GM18870 (cell line): ENCODE results near the gene ATP6V0B.

ENCODE experiments used
- ATAC-seq: cut with Tn5 transposase; IDR thresholded peaks from one replicate; pipeline ENCODE4 v1.9.1; 2021; ENCODE audit warnings: moderate library complexity; ENCODE audit not compliant: unreplicated experiment

The ATP6V0B gene

DNA sequence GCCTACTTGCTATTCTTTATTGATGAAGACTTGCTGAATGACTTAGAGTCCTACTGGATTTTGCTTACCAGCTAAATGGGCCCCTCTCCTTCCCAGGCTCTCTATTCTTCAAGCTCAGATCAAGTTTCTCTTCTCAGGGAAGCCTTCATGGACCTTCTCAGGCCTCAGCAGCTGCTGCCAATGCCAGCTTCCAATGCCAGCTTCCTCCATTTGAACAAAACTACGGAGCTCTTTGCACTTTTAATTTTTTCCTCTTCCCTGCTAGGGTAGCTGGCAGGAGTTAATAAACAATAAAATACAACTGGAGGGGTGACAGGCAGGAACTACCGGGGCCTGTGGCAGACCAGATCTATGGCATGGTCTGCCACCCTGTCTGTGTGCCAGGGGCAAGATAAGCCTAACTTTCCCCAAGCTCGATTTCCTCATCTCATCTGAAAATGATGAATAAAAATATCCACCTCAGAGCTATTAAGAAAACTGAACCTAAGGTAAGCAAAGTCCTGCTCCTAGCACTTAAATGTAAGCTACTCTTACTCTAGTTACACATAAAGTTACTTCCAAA lies 29.0 kb upstream of the ATP6V0B start:
- no peak for ATAC-seq

DNA sequence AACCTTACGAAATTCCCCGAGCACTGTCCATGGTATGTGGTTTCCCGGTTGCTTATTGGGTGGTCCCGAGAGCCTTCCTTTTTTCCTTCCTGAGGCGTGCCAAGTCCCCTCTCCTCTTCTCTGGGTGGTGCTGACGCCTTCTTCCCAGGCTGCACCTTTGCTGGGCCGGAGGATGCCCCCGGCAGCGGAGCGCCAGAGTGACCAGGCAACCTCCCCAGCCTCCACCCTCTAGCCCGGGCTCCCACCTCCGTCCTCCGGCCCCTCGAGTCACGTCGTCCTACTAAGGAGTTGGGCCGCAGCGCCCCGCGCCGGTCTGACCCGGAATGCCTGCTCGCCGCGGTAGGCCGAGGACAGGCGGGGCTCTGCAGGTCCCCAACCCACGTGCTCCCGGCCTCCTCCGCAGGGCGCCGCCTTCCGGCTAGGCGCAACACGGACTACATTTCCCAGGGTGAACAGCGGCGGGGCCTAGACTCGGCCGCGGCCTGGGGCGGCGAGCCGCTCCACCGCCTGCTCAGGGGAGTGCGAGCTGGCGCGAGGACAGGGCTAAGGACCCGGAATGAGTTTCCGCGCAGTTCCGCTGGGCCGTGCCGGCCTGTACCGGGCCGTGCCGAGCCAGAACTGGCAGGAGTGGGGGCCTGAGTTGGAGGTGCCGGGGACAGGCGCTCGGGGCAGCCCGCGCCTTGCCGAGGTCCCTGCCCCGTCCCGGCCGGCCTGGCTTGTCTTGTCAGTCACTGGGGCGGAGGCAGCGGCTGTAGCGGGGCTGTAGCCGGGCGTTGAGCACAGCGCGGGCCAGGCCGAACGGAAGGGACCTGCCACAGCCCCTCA lies 28.3 kb upstream of the ATP6V0B start, which contains the start of gene IPO13:
Gene IPO13, plus strand, starts transcription at position 715 of the 825 bp plus-strand sequence. CDS start 651 bp downstream, outside the sequence.
- ATAC-seq = peak; percentile 80

DNA sequence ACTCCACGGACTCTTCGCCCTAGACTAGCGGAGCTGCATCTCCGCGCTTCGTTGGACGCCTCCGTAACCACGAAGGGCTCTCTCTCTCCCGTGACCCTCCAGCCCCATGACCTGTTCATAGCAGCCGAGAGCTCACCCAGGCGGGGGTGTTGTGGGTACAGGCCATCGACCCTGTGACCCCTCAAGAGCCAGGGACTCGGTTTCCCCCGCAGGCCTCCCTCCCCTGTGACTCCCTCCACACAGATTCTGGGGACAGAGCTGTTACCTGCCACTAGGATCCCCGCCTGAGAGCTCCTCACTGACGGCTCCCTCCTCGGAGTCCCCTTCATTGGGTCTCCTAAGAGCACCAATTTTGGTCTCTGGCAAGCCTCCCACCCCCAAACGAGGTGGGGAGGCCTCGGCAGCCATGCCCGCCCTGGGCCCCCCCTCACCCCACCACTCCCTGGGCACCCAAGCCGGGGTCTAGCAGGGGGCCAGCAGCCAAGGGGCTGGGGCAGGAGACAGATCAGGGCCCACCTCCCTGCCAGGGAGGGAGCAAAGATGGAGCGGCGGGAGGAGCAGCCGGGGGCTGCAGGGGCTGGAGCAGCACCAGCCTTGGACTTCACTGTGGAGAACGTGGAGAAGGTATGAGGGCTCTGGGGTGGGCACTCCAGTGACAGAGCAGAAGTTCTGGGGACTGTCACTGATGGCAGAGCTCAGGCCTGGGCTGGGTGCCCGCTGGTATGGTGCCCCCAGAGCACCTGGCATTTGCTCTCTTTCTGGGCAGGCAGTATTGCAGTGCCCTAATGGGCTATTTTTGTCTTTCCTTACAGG lies 27.5 kb upstream of the ATP6V0B start:
- ATAC-seq = no peak

DNA sequence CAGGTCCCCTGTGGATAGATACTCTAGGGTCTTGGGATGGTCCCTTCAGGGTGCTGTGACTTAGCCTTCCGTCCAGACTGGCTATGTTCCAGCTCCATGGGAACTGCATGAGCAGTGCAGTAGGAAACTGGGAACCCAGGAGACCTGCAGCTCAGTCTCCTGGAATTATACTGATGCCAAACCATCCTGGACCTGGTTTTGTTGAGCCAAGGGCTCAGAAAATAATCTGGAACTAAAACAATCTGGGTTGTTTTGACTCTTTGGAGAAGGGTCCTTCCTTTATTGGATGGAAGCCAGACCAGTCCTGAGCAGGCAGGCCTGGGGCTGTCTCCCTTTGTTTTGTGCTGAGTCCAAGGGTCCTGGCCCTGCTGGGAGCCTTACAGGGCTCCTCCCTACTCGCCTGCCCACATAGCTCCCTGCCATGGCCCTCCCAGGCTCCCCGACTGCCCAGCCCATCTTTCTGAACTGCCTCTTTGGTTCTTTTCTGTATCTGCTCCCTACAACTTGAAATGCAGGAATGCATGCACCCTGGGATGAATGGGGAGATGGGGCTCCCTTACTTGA lies 26.8 kb upstream of the ATP6V0B start:
- no peak for ATAC-seq

DNA sequence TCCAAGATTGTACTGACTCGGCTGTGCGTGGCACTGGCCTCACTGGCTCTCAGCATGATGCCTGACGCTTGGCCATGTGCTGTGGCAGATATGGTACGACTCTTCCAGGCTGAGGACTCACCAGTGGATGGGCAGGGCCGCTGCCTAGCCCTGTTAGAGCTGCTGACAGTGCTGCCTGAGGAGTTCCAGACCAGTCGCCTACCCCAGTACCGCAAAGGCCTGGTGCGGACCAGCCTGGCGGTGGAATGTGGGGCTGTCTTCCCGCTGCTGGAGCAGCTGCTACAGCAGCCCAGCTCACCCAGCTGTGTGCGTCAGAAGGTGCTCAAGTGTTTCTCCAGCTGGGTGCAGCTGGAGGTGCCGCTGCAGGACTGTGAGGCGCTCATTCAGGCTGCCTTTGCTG lies 25.1 kb upstream of the ATP6V0B start:
- ATAC-seq = no peak

DNA sequence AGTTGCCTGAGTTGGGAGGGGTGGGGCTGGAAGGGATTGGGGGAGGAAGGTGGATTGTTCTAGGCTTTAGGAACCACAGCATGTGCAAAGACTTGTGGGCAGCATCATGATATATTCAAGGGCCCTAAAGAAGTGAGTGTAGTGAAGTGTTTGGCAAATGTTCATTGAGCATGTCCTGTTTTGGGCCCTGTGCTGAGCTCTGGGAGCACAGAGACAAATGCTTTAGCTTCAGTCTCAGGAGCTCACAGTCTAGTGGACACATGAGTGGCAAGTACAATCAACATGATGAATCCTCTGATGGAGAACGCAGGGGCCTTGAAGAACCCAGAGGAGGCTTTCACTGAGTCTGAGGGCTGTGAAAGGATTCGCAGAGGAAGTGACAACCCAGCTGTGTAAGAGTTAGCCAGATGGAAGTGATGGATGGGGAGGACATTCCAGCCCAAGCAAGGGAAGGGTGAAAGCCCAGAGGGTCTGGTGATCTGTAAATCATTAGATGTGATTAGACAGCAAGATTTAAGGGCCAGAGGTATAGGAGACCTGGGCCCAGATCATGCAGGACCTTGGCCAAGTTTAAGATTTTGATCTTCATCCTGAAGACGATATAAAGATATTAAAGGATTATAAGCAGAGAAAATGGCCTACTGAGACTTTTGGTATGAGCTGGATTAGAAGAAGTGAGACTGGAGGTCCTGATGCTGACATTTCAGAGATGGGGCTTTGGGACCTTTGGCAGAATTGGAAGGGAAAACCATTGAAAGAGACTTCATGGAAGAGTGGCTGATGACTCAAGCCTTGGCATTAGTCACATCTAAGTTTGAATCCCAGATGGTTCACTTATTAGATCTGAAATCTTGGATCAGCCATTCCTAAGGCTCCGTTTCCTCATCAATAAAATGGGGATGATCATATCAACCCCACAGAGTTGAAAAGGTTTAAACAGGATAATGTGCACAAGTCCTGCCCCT lies 23.5 kb upstream of the ATP6V0B start:
- no peak for ATAC-seq

DNA sequence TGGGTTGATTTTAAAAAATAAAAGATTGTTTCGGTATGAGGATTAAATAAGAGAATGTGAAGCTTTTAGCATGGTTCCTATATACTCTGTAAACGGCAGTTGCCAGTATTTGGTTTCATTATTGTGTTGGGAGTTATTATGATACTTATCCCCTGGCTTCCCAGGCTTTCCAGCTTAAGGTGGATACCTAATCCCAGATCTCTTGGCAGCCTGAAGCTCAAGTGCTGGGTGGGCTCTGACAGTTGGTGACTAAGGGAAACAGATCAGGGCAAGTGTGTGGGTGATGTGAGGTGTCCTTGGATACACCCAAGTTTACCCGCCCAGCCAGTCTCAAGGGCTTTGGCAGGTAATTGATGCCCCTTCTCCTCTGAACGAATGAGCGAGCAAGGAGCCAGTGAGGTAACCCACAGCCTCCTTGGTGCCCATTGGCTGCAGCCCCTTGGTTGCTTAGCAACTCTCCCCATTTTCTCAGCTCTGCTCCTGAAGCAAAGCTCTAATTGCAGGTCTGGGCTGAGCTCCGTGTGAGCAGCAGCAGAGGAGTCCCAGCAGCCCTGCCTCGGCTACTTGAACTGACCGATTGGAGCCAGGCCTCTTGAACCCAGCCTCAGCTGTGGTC lies 21.9 kb upstream of the ATP6V0B start:
- ATAC-seq = no peak

DNA sequence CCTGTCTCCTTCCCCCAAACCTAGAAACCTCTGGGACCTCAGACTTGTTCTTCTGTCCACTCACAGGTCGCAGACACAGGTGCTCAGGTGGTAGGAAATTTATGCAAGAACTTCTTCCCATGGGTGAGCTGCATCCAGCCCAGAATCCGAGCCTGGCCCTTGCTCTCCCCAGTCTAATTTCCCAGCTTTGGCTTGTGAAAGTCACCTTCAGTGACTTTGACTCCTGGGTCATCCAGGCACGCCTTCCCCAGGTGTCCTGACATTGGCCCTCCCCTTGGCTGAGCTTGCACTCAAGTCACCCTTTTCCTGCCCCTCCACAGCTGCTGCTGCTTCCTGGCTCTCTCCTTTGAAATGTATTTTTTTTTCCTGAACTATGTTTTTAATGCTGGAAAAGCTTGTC lies 21.4 kb upstream of the ATP6V0B start:
- no peak for ATAC-seq

DNA sequence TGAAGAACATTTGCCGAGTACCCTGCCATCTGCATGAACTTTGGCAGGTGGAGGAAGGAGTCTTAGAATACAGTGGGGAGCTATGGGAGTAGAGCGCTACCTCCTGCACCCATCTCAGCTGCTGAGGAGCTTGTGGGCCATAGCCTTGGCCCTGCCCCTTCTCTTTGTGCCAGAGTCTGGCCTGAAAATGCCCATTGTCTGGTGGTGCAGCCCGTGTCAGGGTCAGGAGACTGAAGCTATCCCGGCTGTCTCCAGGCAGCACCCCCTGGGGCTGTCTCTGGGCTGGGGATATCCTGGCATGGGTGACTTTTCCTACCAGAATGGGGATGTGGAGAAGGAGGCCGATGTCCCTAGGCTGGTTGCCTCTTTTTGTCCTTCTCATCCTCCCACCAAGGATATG lies 20.7 kb upstream of the ATP6V0B start:
- no peak for ATAC-seq

DNA sequence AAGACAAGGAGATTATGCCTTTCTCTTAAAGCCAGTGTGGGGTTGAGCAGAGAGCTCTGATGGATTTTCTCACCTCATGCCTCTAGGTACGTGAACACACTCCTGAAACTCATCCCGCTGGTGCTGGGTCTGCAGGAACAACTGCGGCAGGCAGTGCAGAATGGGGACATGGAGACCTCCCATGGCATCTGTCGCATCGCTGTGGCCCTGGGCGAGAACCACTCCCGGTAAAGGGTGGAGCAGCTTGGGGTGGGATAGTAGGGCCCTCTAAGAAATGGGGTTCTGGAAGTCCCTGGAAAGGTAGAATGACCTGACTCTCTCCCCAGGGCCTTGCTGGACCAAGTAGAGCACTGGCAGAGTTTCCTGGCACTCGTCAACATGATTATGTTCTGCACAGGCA lies 18.5 kb upstream of the ATP6V0B start:
- no peak for ATAC-seq

DNA sequence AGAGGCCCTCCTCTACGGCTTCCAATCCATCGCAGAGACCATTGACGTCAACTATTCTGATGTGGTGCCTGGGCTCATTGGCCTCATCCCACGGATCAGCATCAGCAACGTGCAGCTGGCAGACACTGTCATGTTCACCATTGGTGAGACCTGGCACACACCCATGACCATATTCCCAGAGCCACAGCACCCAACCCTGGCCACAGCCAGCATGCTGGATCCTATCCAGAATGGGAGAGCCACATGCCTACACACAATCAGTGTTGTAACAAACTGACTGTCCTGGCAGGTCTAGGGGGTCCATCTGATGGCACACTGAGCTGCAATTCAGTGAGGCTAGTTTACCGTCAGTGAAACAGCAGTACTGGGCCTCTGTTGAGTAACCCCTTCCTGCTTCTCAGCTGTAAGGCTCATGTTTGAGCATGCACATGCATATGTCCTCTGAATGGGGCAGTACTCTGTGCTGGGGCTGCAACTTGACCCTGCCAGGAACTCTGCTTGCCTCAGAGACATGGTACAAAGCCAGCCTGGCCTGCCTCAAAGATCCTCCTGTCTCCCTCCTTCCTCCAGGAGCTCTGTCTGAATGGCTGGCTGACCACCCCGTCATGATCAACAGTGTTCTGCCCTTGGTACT lies 17.2 kb upstream of the ATP6V0B start:
- ATAC-seq = no peak

DNA sequence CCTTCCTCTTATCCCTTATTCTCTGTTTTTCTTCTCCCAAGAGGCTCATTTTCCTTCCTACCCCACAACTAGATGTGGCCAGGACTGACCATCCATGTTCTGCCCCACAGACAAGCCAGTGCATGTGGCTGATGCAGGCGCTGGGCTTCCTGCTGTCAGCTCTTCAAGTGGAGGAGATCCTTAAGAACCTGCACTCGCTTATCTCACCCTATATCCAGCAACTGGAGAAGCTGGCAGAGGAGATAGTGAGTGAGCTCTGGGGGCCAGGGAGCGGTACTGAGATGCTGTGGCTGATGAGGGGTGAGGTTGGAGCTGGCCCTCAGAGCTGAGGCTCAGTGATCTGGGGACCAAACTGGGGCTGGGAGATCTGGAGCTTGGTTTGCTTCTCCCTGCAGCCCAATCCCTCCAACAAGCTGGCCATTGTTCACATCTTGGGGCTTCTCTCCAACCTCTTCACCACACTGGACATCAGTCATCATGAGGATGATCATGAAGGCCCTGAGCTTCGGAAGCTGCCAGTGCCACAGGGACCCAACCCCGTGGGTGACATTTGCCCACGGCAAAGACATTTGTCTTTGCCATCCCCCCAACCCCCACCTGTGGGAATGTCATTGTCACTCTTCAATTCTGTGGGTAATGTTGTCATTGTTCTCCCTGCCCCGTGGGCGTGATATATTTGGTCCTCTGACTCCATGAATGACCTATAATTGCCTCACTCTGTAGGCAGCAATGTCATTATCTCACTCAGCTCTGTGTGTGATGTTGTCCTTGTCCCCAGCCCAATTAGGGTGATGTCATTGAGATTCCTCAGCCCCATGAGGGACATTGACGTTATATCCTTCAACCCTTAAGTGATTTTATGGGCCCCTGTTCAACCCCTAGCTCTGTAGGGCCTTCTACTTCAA lies 16.2 kb upstream of the ATP6V0B start:
- no peak for ATAC-seq

DNA sequence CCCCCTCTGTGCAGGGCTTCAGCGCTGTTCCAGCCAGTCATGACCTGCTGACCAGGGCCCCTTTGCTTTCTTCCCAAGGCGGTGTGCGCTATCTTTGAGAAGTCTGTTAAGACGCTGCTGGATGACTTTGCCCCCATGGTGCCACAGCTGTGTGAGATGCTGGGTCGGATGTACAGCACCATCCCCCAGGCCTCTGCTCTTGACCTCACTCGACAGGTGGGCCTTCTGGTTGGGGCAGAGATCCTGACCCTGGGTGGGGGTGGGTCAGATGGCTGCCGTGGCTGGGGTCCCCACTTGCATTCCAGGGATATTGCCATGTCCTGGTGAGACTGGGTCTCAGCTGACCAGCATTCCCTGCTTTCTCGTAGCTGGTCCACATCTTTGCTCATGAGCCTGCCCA lies 14.0 kb upstream of the ATP6V0B start:
- ATAC-seq = no peak

DNA sequence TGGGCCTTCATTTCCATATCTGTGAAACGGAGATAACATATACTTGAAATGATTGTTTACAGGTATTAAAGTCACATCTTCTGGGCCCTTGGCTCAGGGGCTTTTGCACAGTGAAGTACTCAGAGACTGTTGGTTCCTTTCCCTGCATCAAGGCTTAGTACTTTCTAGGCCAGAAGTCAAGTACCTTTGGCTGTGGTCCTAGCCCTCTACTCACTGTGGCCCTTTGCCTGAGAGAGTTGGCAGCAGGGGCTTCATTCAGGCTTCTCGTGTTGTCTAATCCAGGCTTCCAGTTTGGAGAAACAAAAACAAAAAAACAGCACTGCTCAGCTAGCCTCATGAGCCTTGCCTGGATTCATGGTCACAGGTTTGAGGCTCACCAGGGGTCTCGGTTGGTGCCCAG lies 13.1 kb upstream of the ATP6V0B start:
- ATAC-seq = no peak

DNA sequence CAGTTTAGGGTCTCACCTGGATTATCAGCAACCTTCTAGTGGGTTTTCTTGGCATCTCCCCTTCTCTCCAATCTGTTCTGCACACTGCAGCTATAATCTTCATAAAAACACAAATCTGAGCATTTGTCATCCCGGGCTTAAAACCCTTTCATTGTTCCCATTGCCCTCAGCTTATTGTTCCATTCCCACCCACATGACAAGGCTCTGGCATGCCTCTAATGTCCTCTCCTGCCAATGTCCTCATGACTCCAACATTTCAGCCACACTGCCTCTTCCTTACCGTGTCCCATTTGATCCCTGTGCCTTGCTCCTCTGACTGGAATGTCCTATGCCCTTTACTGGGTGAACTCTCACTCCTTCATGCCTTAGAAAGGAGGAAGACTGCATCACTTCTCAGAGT lies 12.4 kb upstream of the ATP6V0B start:
- no peak for ATAC-seq

DNA sequence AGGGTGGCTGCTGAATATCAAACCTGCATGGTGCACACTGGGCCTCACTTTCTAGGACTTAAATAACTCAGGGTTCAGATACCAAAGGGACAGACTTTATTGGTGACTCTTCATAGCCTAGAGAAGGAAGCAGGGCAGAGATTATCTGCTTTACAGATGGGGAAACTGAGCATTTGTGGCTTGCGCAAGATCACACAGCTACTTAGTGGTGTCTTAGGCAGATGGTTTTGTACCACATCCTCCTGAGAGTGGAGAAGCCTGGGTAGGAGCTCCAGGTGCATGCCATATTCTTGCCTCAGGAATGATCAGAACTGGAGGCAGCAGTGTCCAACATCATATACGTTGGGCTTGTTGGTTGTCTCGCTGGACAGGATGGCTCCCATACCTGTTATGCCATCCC lies 11.8 kb upstream of the ATP6V0B start:
- no peak for ATAC-seq

DNA sequence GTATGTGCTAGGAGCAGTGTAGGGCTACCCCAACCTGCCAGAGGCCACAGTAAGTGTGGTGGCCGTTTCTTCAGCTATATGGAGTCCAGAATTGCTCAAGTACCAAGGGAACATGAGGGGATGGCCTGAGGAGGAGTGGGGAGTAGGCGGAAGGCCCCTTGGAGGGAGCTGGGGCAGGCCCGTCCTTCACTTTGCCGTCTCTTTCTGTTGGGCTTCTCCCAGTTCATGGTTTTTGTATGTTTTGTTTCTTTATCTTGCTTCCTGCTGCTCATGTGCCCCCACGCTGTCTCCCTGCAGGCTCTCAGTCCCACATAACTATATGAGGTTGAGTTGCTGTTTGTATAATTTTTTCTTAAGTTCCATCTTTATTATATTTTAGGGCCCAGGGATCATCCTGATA lies 10.9 kb upstream of the ATP6V0B start:
- no peak for ATAC-seq

DNA sequence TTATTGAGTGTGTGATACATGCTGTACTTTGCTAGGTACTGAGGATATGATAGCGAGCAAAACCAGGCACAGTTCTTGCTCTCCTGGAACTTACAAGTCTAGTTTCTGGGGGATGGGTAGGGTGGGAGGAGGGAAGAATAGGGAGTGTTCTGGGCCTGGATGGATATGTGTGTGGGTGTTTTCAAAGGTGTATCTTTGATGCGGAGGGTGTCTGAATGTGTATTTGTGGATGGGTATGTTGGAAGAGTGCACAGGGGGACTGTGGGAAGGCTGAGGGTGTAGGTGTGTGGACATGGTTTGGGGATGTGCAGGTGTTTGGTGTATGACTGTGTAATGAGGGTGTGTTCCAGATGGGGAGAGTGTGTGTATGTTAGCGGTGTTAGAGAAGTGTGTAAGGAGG lies 9.4 kb upstream of the ATP6V0B start:
- no peak for ATAC-seq
